ENCODE results near the gene LAMP1.
A peak's percentile ranks its signal among the peaks of the same experiment; 100 is the strongest.
"Not testable (repeated sequence)": the region's sequence is repeated elsewhere in the genome, so short reads cannot be mapped to it uniquely, and the experiment has no call there.

LAMP1 gene, protein sequence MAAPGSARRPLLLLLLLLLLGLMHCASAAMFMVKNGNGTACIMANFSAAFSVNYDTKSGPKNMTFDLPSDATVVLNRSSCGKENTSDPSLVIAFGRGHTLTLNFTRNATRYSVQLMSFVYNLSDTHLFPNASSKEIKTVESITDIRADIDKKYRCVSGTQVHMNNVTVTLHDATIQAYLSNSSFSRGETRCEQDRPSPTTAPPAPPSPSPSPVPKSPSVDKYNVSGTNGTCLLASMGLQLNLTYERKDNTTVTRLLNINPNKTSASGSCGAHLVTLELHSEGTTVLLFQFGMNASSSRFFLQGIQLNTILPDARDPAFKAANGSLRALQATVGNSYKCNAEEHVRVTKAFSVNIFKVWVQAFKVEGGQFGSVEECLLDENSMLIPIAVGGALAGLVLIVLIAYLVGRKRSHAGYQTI

DNA sequence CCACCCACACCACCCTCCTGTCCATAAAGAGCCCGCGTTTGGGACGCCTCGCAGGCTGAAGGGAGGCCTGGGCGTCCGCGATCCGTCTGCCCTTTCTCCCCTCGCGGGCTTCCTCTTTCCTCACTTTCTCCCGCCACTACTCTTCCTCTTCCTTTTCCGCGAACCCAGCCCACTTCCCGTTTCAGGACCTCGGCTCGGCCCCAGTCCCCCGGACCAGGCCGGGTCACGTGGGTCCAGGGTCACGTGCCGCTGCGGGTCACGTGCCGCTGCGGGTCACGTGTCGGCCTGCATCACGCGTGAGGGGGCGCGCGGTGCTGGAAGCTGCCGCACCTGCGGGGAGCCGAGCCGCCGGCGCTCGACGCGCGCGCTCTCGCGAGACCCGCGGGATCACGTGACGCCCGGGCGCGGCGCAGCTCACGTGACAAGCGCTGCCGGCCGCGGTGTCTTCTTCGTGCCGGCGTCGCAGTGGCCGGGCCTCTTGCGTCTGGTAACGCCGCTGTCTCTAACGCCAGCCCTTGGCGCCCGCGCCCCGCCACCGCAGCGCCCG, at the start of gene LAMP1:
LAMP1 (plus strand) TSS at position 417 of the 547 bp plus-strand sequence. CDS start 196 bp downstream, outside the sequence.
- peak; percentile 95 for DNase-seq

DNA sequence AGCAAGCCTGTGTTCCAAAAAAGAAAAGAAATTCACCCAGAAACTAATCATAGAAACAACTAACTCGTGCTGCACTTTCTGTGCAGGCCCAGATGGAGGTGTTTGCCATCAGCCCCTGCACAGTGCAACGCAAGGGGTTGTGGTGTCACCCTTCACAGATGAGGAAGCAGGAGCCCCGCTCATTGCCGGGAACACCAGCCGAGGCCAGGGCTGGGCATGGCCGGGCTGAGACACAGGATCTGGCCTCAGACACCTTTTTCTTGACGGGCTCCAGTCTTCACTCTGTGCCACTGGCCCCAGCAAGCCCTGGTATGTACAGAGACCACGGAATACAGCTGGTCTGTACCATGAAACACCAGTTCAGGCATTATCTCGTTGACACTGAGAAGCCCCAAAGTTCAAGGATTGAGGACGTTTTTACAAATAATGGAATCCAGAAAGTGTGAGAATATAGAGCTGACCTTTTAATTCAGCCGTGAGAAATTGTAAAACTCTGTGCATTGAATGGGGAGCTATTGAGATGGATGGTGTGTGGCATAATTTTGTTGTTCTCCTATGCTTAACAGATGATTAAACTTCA, 44.4 kb upstream of the LAMP1 start:
- no peak for DNase-seq

DNA sequence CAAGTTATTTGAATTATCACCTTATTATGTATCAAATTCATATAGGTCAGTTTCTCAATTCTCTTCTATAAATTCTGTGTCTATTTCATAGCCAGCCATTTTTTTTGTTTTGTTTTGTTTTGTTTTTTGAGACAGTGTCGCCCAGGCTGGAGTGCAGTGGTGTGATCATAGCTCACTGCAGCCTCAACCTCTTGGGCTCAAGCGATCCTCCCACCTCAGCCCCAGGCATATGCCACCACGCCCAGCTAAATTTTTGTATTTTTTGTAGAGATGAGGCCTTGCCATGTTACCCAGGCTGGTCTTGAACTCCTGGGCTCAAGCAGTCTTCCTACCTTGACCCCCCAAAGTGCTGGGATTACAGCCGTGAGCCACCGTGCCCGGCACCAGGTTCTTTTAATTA, 39.1 kb upstream of the LAMP1 start:
- not testable (repeated sequence) for DNase-seq

DNA sequence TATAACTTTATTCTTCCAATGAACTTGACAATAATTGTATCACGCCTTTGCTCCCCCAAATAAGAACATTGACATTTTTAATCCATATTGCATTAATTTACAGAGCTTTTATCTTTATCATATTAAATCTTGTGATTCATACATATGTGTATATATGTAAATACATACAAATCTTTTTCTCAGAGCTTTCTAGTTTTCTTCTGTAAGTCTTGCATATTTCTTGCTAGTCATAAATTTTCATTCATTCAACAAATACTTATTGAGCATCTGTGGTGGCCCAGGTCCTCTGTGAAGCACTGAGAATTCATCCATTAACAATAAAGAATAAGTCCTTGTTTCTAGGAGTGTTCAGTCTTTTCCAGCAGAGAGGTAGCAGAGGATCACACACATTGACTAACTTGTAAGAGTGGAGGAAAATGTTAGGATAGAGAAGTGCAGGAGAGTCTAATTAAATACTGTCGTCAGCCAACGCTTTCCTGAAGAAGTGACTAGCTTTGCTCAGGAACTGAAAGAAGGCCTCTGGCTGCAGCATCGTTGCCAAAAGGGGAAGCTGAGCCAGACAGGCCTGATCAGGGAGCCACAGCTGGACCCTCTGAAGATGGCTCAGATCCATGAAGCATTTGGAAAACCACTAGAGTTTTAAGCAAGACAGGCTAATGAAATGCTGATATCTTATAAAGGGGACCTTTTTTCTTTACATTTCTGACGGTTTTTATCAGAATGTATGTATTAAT, 38.6 kb upstream of the LAMP1 start:
- DNase-seq: no peak

DNA sequence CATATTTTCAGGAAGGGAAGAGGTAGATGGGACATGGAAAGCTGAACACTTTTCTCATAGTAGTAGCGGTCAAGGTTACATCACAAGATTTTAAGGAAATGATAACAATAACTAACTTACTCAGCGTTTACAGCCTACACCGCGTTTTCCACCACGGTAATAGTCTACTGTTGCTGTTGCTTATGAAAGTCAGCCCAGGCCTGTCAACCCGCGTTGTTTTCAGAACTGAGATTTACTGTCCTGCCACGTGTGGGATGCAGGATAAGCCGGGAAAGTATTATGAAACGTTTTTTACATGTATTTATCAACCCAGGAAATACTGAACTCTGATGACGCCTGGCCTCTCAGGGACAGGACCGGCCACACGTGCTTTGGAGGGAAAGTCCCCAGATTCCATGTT, 36.0 kb upstream of the LAMP1 start:
- no peak for DNase-seq

DNA sequence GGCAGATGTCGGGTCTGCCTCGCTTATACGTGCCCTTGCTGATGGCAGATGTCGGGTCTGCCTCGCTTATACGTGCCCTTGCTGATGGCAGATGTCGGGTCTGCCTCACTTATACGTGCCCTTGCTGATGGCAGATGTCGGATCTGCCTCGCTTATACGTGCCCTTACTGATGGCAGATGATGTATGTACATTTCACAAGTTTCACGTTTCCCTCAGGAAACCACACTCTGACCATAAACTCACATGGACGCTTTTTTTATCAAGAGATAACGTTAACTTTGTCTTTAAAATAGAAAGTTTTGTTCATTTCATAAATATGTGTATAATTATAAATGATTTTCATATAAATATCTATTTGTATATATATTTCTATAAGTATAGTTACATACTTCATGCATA, 34.0 kb upstream of the LAMP1 start:
- DNase-seq: not testable (repeated sequence)

DNA sequence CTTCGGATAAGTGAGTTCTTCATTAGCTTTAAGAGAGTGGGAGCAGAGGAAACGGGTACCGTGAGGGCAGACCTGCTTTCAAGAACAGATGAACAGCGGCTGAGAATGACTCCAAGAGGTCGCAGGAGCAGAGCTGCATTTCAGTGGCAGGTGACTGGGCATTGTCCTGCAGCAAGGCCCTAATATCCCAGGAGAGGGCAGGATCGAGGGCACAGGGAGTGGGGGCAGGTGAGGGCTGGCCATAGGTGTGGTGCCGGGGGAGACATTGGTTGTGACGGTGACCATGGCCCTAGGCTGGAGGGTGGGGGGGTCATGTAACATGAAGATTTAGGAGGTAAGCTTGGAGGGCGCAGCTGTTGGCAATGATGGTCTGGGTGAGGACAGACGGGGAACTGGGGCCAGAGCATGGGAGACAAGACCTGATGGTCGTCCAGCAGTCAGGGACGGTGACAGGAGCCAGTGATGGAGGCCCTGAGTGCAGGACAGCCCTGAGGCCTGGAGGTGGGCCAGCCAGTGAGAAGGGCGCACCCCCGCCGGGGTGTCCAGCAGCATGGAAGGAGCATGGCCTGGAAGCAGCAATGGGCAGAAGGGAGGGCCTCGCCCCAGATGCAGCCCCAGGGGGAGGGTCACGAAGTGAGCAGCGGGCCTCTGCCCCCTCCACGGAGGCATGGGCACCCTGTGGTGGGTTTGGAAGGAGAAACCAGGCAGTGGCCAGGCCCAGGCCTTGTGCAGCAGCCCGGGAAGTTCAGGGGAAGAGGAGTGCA, 29.2 kb upstream of the LAMP1 start:
- DNase-seq: no peak

DNA sequence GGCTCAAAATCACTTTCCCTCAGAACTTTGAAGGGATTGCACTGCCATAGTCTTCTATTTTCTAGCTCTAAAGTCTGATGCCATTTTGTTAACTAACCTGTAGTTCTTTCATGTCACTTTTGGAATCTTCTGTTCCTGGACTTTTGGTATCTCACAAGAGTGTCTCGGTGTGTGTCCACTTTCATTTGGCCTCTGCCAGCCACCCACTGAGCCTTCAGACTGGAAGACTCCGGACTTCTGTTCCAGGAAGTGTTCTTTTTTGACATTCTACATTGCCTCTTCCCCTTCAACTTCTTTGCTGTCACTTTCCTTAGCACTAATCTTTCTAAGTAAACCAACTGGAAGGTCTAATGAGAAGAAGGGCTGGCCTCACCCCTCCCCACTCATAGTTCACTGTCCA, 25.0 kb upstream of the LAMP1 start:
- DNase-seq: no peak

DNA sequence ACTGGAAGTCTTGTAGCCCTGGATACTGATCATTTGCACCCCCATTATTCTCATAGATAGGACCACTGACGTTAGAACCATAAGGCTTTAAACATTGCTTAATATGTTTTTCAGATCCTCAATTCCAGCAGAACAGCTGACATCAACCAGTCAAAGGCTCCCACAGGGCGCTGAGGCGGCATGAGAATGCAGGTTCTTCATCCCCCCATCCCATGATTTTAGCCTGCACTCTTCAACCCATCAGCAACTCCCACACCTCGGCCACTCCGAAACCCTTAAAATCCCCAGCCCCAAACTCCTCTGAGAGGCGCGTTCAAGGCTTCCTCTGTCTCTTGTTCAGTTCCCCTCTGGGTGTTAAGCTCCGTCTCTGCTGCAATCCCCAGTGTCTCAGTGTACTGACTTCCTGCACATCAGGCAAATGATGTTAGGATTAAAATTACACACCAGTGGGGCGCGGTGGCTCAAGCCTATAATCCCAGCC, 24.3 kb upstream of the LAMP1 start:
- no peak for DNase-seq

DNA sequence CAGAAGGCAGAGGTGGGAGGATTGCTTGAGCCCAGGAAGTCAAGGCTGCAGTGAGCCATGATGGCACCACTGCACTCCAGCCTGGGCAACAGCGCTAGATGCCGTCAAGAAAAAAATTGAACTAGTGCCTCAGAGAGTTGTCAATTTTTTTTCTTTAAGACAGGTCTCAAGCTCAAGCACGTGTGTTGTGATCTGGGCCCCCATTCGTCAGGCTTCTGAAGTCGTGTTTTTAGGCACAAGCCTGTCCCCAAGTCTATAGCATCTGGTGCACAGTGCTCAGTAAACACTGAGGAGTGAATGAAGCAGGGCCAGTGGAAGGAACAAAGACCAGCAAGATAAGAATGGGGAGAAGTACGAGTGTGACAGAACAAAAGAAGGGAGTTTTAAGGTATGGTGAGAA, 23.7 kb upstream of the LAMP1 start:
- DNase-seq: no peak

DNA sequence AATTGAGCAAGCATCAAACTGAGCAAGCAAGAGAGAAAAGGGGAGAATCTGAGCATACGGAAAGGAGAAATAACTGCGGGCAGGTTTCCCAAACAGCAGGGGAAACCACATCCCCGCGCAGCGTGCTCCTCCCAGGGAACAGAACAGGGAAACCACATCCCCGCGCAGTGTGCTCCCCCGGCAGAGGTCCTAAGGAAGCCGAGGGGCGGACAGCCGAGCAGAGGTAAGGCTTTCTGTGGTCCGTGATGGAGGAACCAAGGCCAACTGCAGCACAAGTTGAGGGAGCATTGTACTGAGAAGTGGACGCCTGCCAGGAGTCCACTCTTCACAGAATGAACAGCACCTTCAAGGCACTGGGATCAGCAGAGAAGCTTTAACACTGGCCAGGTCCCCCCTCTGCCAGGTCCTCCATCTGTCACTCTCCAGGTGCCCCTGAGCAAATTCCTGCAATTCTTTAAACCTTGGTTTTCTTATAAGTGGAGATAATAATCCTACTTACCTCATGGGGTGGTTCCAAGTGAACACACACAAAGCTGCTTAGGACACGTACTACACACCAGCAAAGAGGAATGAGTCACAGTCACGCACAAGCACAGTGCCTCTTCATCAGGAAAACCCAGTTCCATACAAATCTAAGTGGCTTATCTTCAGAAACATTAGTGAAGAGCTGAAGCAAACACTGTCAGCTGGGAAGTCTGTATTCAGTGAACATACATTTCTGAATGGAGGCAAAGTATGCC, 23.0 kb upstream of the LAMP1 start:
- peak; percentile 32 for DNase-seq

DNA sequence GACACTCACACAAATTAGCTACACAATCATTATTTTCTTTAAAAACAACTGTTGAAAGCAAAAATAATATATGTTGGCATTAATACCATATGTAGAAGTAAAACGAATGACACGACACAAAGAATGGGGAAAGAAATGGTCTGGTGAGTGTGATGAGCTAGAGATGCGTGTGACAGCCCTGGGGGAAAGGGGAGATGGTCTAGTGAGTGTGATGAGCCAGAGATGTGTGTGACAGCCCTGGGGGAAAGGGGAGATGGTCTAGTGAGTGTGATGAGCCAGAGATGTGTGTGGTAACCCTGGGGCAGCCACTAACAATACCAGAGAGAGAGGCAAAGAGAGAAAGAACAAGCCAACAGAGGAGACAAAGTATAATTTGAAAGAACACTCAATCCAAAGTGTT, 22.3 kb upstream of the LAMP1 start:
- DNase-seq: no peak

DNA sequence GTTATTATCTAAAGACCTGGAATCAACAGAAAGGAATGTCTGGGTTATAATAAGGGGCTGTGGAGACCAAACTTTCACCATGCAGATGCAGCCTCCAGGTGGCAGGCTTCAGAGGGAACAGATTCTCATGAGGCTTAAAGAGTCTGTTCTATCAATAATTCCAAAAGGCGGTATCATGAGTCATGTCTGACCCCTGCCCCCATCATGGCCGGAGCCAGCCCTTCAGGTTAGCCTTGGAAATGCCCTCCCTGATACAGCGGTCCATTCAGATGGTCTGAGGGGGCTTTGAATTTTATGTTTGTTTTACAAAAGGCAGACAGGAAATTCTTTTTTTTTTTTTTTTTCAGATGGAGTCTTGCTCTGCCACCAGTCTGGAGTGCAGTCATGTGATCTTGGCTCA, 21.7 kb upstream of the LAMP1 start:
- DNase-seq: peak; percentile 74

DNA sequence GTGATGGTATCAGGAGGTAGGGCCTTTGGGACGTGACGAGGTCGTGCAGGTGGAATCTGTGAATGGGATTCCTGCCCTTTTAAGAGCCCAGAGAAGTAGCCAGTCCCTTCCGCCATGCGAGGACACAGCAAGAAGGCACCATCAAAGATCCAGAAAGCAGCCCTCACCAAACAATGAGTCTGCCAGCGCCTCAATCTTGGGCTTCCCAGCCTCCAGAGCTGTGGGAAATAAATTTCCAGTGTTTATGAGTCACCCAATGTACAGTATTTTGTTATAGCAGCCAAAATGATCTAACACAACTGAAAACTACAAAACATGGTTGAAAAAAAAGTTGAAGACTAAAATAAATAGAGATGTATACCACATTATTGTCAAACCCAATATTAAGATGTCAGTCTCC, 16.9 kb upstream of the LAMP1 start:
- DNase-seq: no peak

DNA sequence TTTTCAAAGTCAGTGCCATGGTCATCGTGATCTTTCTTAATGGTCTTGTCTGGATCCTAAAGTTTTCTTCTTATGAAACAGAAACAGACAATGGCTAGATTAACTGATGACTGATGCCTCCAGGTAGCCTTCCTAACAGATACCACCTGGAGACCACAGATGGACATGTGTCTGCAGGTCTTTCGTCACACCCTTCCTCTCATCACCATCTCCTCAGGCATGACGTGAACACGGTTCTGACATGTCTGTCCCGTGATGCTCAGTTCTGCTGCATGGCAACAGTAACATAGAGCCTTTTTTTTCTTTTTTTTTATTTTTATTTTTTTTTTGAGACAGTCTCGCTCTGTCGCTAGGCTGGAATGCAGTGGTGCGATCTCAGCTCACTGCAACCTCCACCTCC, 13.1 kb upstream of the LAMP1 start:
- DNase-seq: no peak

DNA sequence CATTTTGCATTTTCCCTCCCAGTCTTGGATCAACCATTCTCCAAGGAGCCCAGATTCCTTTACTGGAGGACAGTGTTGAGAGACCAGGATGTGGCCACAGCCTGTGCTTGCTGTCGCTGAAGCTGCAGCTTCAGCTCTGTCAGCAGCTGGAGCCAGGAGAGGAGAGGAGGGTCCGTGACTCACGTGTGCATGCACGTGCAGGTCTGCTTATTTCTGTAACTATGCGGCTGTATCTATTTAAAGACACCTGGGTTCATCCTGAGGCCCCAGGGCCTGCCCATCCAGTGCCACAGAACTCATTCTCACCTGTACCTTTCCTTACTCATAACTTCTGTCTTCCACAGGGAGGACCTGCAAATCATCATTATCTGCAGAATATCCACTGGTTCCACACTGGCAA, 8.2 kb upstream of the LAMP1 start:
- DNase-seq: no peak

DNA sequence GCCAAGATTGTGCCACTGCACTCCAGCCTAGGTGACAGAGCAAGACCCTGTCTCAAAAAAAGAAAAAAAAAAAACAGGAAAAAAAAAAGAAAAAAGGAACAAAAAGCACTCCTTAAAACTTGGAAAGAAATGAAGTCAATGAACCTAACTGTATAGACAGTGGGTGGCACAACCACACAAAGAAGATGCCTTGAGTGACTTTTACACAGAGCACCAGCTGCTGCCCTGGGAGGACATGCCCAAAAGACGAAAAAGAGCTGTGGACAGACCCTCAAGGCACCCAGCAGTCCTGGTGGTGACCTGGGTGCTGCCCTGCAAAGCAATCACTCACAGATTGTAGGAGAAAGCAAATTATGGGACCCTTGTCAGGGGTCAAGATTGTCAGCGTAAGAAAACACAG, 5.9 kb upstream of the LAMP1 start:
- DNase-seq: no peak

DNA sequence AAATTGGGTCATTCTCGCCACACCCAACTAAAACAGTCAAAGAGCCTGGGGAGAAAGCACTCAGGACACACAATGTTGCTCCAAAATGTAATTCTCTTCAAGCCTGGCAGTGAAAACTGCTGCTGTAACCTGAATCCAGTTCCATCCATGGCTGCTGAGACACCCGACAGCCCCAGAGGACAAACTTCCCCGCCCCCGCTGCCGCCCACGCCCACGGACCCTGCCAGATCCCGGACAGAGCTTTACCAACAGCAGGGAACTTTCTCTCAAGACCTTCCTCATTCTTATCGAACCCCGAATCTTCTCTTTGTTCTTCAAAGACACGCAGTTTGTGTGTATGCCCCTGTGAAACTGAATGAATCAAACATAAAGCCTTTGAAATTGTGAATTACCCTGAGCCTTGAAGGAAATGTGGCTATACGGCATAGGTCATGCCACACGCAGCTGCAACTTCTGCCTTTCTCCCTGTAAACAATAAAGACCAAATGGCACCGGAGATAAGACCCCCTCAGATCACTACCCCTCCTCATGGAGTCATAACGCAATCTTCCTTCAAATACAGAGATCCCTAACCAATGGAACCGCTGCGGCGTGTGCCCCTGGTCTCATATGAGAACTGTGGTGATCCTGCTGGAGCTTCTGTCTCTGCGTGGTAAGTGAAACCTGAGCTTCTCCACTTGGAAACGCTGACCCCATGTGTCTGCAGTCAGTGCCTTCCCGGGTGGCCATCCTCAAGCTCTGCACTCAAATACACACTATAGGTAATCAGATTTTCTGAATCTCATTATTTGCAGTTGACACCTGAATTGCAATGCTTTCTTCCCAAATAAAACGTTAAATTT, 4.8 kb upstream of the LAMP1 start:
- peak; percentile 13 for DNase-seq

DNA sequence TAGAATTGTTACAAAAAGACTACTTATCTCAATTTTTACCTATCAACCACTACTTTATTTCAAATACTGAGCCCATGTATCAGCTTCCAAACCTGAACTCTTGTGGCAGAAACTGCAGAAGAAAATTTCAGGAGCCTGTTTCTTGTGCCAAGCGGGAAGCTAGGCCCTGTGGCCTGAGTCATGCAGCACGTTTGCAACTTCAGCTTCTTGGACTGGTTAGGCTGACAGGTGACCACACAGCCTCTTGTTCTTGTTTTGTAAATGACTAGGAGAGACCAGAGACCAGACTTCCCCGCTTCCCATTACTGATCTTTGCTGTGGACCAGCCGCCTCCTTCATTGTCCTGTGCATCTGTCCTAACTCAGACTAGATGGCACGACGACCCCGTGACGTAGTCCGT, 3.4 kb upstream of the LAMP1 start:
- DNase-seq: no peak

DNA sequence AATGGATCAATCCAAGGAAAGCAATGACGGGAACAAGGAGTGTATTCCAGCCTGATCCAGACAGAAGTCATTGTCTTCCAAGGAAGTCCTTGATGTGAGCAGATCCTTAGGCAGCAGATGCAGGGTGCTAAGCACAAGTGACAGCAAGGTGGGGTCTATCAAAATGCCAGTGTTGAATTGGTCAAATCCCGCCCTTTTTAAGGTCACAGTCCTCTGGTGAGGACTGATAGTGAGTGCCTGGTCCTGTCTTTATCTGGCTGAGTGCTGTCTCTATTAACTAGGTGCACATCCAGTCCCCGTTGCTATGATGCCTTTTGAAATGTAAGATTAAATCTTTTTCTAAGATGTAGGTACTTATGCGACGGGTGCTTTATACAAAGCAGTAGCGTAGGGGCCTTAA, 1.3 kb upstream of the LAMP1 start:
- peak; percentile 82 for DNase-seq
